GM12891 (cell line): ENCODE data around the gene FLYWCH1.

Experiments
- PAX5 ChIP-seq: IDR thresholded peaks from 2 replicates; pipeline ENCODE4 v1.6.1; 2011; ENCODE audit warnings: low read length, moderate library complexity, mild to moderate bottlenecking; ENCODE audit not compliant: insufficient read depth, severe bottlenecking
- POLR2A ChIP-seq: IDR thresholded peaks from 2 replicates; pipeline ENCODE4 v1.6.1; 2011; ENCODE audit warnings: low read depth, low read length, control low read depth
- POLR2AphosphoS5 ChIP-seq: IDR thresholded peaks from 2 replicates; pipeline ENCODE4 v1.6.1; 2011; ENCODE audit warnings: low read depth, low read length, control low read depth

GRCh38 chr16:2866431-2866830, 45.3 kb upstream of the FLYWCH1 start:
- no peak for TF ChIP-seq POLR2AphosphoS5
- no peak for TF ChIP-seq POLR2A
- TF ChIP-seq PAX5 = no peak
